Measurements from ENCODE around the gene MTRF1L.

MTRF1L gene

DNA sequence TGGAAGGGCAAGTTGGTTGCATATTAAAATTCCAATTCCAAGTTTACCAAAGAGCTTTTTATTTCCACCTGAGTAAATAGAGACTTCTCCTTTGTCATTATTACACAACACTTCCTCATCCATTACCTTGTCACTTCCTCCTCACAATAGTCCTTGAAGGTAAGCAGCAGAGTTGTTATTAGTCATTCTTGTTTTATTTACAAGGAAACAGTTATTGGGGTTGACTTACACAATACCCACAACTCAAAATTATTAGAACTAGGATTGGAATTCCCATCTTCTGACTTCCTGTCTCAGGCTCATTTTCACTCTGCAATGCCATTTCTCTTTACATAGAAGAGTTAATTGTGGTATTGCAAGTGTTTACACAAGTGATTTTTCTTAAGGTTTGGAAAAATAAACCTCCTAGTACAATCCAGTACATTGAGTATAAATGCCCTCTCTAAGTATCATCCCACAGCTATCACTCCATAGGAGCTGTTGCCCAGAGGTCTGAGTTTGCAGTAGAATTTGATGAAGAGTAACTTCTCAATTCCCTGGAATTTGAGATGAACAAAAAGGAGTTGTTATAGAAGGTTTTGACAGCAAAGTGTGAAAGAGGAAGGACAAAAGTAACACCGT lies 28.9 kb upstream of the MTRF1L start:
- no peak for DNase-seq
- Histone ChIP-seq H3K4me3 (no peak overlapping the region), H3K4me1 (no peaks in the 10 kb centered on the region), H3K27ac (no peak overlapping the region), H3K9me3 (no peaks in the 10 kb centered on the region), H3K36me3 (no peaks in the 10 kb centered on the region), H3K27me3 (no peaks in the 10 kb centered on the region)
- intact Hi-C loops (cut with DNase I; ENCODE audit: low total_unique reads): no loop called here
- TF ChIP-seq, protein P1, sequence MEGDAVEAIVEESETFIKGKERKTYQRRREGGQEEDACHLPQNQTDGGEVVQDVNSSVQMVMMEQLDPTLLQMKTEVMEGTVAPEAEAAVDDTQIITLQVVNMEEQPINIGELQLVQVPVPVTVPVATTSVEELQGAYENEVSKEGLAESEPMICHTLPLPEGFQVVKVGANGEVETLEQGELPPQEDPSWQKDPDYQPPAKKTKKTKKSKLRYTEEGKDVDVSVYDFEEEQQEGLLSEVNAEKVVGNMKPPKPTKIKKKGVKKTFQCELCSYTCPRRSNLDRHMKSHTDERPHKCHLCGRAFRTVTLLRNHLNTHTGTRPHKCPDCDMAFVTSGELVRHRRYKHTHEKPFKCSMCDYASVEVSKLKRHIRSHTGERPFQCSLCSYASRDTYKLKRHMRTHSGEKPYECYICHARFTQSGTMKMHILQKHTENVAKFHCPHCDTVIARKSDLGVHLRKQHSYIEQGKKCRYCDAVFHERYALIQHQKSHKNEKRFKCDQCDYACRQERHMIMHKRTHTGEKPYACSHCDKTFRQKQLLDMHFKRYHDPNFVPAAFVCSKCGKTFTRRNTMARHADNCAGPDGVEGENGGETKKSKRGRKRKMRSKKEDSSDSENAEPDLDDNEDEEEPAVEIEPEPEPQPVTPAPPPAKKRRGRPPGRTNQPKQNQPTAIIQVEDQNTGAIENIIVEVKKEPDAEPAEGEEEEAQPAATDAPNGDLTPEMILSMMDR (IDR thresholded peaks at IDR 0.05): no peak

DNA sequence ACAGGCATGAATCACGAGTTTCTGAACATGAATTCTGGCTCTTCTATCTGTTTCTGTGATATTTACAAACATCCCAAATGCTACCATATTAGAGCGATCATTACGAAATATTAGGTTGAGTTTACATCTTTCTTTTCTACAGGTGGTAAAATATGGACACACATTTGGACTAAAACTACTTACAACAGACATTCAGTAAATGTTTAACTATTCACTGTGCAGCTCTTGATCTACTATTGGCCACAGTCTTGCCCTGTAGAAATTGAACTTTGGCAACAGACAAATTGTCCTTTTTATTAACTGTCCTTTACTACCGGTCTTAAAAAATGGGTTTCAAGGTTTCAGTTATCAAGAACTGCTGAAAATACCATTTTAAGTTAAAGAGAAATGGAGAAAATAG lies 26.5 kb upstream of the MTRF1L start:
- DNase-seq: no peak
- Histone ChIP-seq H3K9me3 (no peaks in the 10 kb centered on the region), H3K4me1 (peaks cover 0 to 3% (median 0%) of the 10 kb centered on the region in 4 donors), H3K4me3 (no peak overlapping the region), H3K36me3 (no peaks in the 10 kb centered on the region), H3K27me3 (no peaks in the 10 kb centered on the region), H3K27ac (no peak overlapping the region)
- intact Hi-C loops (cut with DNase I; ENCODE audit: low total_unique reads): loop anchor here (10.0 kb wide), 1 partner anchor 74 kb away; no protein-coding TSS in a partner anchor
- TF ChIP-seq, protein P1 (IDR thresholded peaks at IDR 0.05): no peak

- TF ChIP-seq, protein P1 (IDR thresholded peaks at IDR 0.05): no peak
- Histone ChIP-seq H3K4me1 (peaks cover 0 to 3% (median 0%) of the 10 kb centered on the region in 4 donors), H3K9me3 (no peaks in the 10 kb centered on the region), H3K36me3 (no peaks in the 10 kb centered on the region), H3K27me3 (no peaks in the 10 kb centered on the region), H3K4me3 (no peak overlapping the region), H3K27ac (no peak overlapping the region)
- DNase-seq: no peak
- intact Hi-C loops (cut with DNase I; ENCODE audit: low total_unique reads): loop anchor here (10.0 kb wide), 1 partner anchor 73 kb away; no protein-coding TSS in a partner anchor
These were observed 25.8 kb upstream of the MTRF1L start for GRCh38 chr6:153028286-153028685.

GRCh38 chr6:153027480-153027879 lies 25.0 kb upstream of the MTRF1L start:
- no peak for DNase-seq
- no peaks in the 10 kb centered on the region for H3K27me3 ChIP-seq
- H3K4me1 ChIP-seq: peaks cover 0 to 3% (median 0%) of the 10 kb centered on the region in 4 donors
- H3K4me3 ChIP-seq: no peak overlapping the region
- TF ChIP-seq, protein P1 (IDR thresholded peaks at IDR 0.05): no peak
- H3K27ac ChIP-seq: no peak overlapping the region
- H3K9me3 ChIP-seq: no peaks in the 10 kb centered on the region
- no peaks in the 10 kb centered on the region for H3K36me3 ChIP-seq
- intact Hi-C loops (cut with DNase I; ENCODE audit: low total_unique reads): loop anchor here (10.0 kb wide), 1 partner anchor 73 kb away; no protein-coding TSS in a partner anchor

- H3K36me3 ChIP-seq: no peaks in the 10 kb centered on the region
- H3K9me3 ChIP-seq: no peaks in the 10 kb centered on the region
- H3K4me3 ChIP-seq: no peak overlapping the region
- intact Hi-C loops (cut with DNase I; ENCODE audit: low total_unique reads): loop anchor here (5.0 to 10.0 kb wide), 2 partner anchors 70 to 157 kb away; no protein-coding TSS in a partner anchor
- H3K27ac ChIP-seq: no peak overlapping the region
- no peaks in the 10 kb centered on the region for H3K27me3 ChIP-seq
- peaks cover 0 to 3% (median 0%) of the 10 kb centered on the region in 4 donors for H3K4me1 ChIP-seq
- DNase-seq: no peak
- TF ChIP-seq, protein P1 (IDR thresholded peaks at IDR 0.05): no peak
These were observed 22.2 kb upstream of the MTRF1L start for GRCh38 chr6:153024709-153025017.
